Measurements from ENCODE around the gene MACF1. TPM values are rescaled to one million over a fixed set of nuclear protein-coding genes. Genes with fewer than 3 reads are reported as not detected.

The MACF1 gene
- total RNA-seq, 2 experiments from 2014 or later = 159 to 163 TPM

GRCh38 chr1:39358491-39358890, 154.0 kb downstream of the MACF1 start:
- POLR2A ChIA-PET = no interaction called here
- CTCF ChIA-PET = interaction anchor here (0.5 kb wide), 1 partner anchor 8 kb away, joined by 5 read pairs; no protein-coding TSS in a partner anchor

DNA sequence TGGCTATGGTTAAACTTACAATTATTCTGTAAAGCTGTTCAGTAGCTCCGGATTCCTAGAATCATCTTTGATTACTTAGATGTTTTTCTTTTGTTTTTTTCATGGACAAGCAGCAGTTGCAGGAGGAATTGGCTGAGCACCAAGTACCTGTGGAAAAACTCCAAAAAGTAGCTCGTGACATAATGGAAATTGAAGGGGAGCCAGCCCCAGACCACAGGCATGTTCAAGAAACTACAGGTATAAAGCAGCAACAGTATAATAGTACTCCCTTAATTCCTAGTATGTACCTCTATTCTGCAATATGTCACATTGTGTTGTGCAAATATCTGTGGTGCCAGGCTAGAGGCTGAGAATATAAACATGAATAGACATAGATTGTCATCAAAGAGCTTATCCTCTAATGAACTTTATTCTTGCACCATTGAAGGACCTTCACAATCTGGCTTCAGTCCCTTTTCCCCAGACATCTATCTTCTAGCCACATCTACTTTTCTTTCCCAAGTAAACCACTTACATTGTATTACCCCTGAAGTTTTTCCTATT, 154.6 kb downstream of the MACF1 start:
- ChIA-PET POLR2A (interaction anchor here (0.6 kb wide), 1 partner anchor 18 kb away, joined by 4 read pairs; no protein-coding TSS in a partner anchor), CTCF (no interaction called here)

DNA sequence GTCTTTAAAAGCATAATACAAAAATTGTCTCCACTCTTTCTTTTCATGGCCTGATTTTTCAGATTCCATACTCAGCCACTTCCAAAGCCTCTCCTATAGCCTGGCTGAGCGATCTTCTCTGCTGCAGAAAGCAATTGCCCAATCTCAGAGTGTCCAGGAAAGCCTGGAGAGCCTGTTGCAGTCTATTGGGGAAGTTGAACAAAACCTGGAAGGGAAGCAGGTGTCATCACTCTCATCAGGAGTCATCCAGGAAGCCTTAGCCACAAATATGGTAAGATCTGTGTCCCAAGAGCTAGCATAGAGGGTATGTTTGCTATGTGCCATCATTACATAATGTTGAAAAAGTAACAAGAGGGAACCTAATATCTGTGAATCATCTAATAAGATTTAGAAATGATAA, 156.2 kb downstream of the MACF1 start:
- POLR2A ChIA-PET = no interaction called here
- CTCF ChIA-PET = no interaction called here

DNA sequence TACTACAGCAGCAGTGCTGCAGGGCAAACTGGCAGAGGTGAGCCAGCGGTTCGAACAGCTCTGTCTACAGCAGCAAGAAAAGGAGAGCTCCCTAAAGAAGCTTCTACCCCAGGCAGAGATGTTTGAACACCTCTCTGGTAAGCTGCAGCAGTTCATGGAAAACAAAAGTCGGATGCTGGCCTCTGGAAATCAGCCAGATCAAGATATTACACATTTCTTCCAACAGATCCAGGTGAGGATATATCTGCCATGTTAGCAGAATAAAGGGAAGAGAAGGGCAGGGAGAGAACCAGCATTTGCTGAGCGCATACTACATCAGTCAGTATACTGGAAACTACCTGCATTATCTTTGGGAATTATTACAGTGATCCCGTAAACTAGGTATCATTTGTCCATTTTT, 157.0 kb downstream of the MACF1 start:
- CTCF ChIA-PET = no interaction called here
- POLR2A ChIA-PET = no interaction called here

GRCh38 chr1:39363267-39363666, 158.8 kb downstream of the MACF1 start:
- POLR2A ChIA-PET = no interaction called here
- CTCF ChIA-PET = no interaction called here

DNA sequence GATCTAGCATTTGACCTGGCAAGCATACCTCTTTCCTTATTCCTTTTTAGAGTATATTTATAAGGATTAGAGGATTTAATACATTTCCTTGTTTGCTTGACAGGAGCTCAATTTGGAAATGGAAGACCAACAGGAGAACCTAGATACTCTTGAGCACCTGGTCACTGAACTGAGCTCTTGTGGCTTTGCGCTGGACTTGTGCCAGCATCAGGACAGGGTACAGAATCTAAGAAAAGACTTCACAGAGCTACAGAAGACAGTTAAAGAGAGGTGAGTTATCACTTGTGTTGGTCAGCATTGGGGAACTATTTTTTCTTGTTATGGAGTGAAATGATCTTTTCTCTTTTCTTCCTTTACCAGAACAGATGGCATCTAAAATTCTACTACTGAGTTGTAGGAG, 163.6 kb downstream of the MACF1 start:
- ChIA-PET POLR2A (no interaction called here), CTCF (interaction anchor here (0.7 kb wide), 1 partner anchor 19 kb away, joined by 3 read pairs; no protein-coding TSS in a partner anchor)

DNA sequence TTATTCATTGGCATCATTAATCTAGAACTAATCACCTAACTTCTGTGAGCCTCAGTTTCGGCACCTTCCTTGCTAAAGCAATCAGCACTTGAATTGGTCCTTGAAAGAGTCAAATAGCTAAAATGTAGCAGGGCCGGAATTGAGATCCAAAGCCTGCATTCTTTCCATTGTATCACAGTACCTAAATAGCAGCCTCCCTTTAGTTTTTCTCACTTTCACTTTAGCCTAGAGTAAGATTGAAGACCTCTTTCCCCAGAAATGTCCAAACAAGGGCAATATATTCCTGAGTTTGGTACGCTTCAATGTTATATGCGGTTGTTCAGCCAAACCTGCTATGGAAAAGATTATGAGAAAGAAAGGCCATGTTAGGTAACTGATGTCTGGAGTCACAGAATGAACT, 165.1 kb downstream of the MACF1 start:
- ChIA-PET POLR2A (no interaction called here), CTCF (no interaction called here)

- ChIA-PET CTCF (interaction anchor here (0.6 to 1.3 kb wide), 3 partner anchors 272 to 811 kb away, joined by 3 to 6 read pairs (median 3); no protein-coding TSS in a partner anchor), POLR2A (no interaction called here)
These were observed 166.1 kb downstream of the MACF1 start for GRCh38 chr1:39370602-39371001.

DNA sequence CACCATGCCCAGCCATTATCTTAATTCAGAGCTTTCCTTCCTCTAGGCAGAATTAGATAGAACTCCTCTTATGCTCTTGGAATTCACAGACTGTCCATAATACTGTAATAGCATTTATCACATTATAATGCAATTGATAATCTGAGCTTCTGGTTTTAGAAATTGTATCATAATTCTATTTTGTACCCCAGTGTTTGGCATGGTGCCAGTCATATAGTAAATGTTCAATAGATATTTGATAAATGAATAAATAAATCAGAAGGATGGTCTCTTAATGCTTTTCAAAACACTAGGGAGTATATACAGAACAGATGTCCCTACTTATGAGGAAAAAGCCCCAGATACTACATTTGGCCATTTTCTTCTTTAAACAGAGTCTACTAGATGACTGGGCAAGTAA, 167.6 kb downstream of the MACF1 start:
- CTCF ChIA-PET = no interaction called here
- POLR2A ChIA-PET = no interaction called here

DNA sequence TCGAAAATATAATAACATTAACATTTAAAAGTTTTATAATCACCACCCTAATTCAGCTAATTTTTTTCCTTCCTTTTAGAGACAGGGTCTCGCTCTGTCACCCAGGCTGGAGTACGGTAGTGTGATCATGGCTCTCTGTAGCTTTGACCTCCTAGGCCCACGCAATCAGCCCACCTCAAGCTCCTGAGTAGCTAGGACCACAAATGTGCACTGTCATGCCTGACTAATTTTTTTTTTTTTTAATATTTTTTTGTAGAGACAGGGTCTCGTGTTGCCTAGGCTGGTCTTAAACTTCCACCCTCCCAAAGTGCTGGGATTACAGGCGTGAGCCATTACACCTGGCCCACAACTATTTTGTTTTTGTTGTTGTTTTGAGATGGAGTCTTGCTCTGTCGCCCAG, 172.2 kb downstream of the MACF1 start:
- POLR2A ChIA-PET = no interaction called here
- CTCF ChIA-PET = no interaction called here

DNA sequence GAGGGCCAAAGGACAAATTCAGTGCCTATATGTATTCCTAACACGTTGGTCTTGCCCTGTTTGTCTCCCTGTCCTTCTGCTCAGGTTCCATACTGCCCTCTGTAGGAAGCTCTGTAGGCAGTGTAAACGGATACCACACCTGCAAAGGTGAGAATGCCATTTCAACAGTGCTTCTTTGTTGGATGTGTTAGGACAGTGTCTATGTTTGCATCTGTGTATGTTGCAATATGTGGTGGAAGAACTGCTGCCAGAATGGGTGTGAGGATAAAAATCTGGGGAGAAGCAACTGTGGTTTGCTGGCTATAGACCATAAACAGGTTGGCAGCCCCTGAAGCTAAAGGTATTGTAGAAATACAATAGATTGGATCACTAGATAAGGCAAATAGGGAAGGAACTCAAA, 173.9 kb downstream of the MACF1 start:
- POLR2A ChIA-PET = no interaction called here
- CTCF ChIA-PET = interaction anchor here (0.8 kb wide), 2 partner anchors 9 to 192 kb away, joined by 3 read pairs; no protein-coding TSS in a partner anchor

DNA sequence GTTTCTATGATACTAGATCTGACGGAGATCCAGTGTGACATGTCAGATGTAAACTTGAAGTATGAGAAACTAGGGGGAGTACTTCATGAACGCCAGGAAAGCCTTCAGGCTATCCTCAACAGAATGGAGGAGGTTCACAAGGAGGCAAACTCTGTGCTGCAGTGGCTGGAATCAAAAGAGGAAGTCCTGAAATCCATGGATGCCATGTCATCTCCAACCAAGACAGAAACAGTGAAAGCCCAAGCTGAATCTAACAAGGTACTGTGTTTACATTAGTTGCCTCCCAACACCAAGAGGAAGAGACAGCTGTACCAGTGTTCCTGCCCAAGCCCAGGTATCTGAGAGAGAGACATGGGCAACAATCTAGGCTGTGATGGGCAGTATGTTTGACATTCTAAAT, 174.7 kb downstream of the MACF1 start:
- CTCF ChIA-PET = interaction anchor here (0.6 to 0.8 kb wide), 2 partner anchors 8 to 263 kb away, joined by 3 read pairs; no protein-coding TSS in a partner anchor

DNA sequence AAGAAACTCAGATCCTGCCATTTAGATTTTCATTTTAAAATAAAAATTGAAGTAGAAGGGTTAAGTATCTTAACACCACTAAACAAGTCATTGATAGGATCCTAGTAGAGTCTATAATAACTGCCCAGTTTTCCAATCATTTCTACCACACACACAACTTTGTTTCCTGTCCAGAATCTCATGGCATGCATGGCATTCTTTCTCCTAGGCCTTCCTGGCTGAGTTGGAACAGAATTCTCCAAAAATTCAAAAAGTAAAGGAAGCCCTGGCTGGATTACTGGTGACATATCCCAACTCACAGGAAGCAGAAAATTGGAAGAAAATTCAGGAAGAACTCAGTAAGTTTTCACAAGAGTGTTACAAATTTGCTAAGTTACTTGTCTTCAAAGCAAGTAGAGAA, 175.5 kb downstream of the MACF1 start:
- POLR2A ChIA-PET = no interaction called here
- CTCF ChIA-PET = no interaction called here

More for the DNA sequence above, 174.7 kb downstream of the MACF1 start:
- POLR2A ChIA-PET = no interaction called here

- POLR2A ChIA-PET = no interaction called here
These were observed 177.3 kb downstream of the MACF1 start for GRCh38 chr1:39381839-39382238.

GRCh38 chr1:39384305-39384704, 179.8 kb downstream of the MACF1 start:
- POLR2A ChIA-PET = no interaction called here
- CTCF ChIA-PET = no interaction called here

More at GRCh38 chr1:39381839-39382238, 177.3 kb downstream of the MACF1 start:
- CTCF ChIA-PET = no interaction called here

DNA sequence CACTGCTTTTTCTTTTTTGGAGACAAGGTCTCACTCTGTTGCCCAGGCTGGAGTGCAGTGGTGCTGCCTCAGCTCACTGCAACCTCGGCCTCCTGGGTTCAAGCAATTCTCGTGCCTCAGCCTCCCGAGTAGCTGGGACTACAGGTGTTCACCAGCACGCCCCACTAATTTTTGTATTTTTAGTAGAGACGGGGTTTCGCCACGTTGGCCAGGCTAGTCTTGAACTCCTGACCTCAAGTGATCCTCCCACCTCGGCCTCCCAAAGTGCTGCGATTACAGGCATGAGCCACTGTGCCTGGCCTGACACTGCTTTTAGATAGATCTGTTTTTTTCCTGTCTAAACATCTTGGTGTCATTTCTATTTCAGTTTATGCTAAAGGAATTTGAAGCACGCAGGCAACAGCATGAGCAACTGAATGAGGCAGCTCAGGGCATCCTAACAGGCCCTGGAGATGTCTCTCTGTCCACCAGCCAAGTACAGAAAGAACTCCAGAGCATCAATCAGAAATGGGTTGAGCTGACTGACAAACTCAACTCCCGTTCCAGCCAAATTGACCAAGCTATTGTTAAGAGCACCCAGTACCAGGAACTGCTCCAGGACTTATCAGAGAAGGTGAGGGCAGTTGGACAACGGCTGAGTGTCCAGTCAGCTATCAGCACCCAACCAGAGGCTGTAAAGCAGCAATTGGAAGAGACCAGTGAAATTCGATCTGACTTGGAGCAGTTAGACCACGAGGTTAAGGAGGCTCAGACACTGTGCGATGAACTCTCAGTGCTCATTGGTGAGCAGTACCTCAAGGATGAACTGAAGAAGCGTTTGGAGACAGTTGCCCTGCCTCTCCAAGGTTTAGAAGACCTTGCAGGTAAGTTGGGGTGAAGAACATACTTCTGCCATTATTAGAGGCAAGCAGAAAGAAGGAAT, 180.8 kb downstream of the MACF1 start:
- ChIA-PET POLR2A (no interaction called here), CTCF (no interaction called here)

DNA sequence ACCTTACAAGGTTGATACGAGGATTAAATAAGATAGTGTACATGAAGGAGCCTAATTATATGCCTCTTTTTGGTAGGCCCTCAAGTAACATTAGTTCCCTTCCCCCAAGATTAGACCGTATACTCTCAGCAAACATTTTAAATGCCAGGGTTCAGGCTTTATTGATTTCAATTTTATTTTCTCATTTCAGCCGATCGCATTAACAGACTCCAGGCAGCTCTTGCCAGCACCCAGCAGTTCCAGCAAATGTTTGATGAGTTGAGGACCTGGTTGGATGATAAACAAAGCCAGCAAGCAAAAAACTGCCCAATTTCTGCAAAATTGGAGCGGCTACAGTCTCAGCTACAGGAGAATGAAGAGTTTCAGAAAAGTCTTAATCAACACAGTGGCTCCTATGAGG, 182.5 kb downstream of the MACF1 start:
- CTCF ChIA-PET = interaction anchor here (0.7 to 1.1 kb wide), 2 partner anchors 8 to 152 kb away, joined by 3 read pairs; no protein-coding TSS in a partner anchor
- POLR2A ChIA-PET = no interaction called here

GRCh38 chr1:39387452-39387851, 183.0 kb downstream of the MACF1 start:
- ChIA-PET POLR2A (no interaction called here), CTCF (interaction anchor here (0.7 to 1.1 kb wide), 2 partner anchors 9 to 151 kb away, joined by 3 read pairs; no protein-coding TSS in a partner anchor)

DNA sequence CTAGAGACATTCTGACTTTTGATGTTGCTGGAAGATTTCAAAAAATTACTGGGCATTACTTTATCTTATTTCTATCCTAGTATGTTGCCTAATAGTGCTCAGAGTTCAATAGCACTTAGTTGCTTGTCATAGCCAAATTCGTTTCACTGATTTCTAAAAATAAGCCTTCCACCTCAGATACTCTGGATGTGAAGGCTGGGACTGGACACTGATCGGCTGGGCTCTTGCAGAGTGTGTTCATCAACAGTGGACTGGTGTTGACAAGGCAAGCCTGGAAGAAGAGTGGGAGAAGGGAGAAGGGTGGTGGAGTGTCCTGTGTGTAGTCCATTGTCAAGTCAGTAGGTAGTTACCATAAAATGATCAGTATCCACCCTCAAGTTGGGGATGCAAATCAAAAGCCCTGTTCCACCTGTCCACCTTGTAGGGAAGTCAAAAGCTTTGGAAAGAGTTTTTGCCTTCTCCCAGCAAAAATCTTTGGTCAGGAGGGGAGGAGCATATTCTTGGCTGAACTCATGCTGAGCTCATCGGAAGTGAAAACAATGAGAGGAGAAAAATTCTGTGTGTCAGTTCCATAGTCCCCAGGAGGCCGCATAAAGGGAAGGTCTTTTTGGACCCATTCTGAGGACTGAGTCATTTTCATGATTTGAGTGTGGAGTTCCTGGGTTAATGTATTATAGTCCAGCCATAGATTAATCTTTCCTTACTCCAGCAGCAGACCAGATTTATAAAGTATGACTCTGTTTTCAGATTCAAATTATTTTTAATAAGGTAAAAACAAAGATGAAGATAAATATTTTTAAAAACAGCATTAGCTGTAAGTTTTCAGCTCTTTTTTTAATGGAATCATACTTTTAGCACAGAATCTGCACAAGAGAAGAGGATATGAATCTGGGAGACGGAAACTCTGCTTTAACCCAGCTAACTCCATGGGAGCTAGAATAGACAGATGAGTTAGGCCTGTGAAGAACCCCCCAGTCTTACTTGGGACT, 187.5 kb downstream of the MACF1 start:
- POLR2A ChIA-PET = interaction anchor here (1.0 kb wide), 1 partner anchor 19 kb away, joined by 3 read pairs; no protein-coding TSS in a partner anchor
- CTCF ChIA-PET = interaction anchor here (1.3 kb wide), 2 partner anchors 19 to 200 kb away, joined by 3 to 4 read pairs; no protein-coding TSS in a partner anchor
